IMR-90 (cell line): ENCODE measurements around the gene RBBP8NL. TPM values are rescaled to one million over a fixed set of nuclear protein-coding genes. Genes with fewer than 3 reads are reported as not detected.

ENCODE experiments used
- ATAC-seq: fragments of 200-7000 bp; cut with Tn5 transposase; 2 replicates; pipeline ENCODE4 v1.9.1; 2020; ENCODE audit warnings: low read depth, mild to moderate bottlenecking, moderate library complexity
- BruUV-seq: library from RNA; stranded (reverse); fragments of 400-500 nt; replicated peaks from 2 replicates; lab custom pipeline; 2021; lab: Mats Ljungman, UMichigan
- CTCF ChIA-PET: fragments of 300-600 bp; formaldehyde crosslinking; extraction: SDS; loops from one replicate; lab custom pipeline; 2021; ENCODE audit warnings: antibody characterized with exemption; lab: Yijun Ruan, JAX
- POLR2A ChIA-PET: fragments of 300-600 bp; sonication (Branson Sonifier 250); formaldehyde crosslinking; loops from one replicate; lab custom pipeline; 2022; ENCODE audit warnings: antibody characterized with exemption; ENCODE audit not compliant: unreplicated experiment; lab: Charles Lee
- DNase-seq: peaks from one replicate; pipeline ENCODE4 v3.0.0; 2013
- H2AFZ ChIP-seq: replicated peaks from 2 replicates; pipeline ENCODE3; 2013; ENCODE audit warnings: low read length, mild to moderate bottlenecking; ENCODE audit not compliant: poor library complexity
- H2AK5ac ChIP-seq: 2 replicates; pipeline ENCODE4 v1.6.1; 2013; ENCODE audit warnings: low read depth, low read length, inconsistent platforms
- H2AK9ac ChIP-seq: replicated peaks from 2 replicates; pipeline ENCODE3; 2013; ENCODE audit warnings: mild to moderate bottlenecking, low read depth, low read length, moderate library complexity; ENCODE audit not compliant: poor library complexity
- H2BK120ac ChIP-seq: 2 replicates; pipeline ENCODE4 v1.6.1; 2013; ENCODE audit warnings: low read depth, low read length, inconsistent platforms
- H2BK15ac ChIP-seq: 3 replicates; pipeline ENCODE4 v1.6.1; 2013; ENCODE audit warnings: low read depth, low read length, inconsistent platforms
- H2BK20ac ChIP-seq: 2 replicates; pipeline ENCODE4 v1.6.1; 2013; ENCODE audit warnings: low read depth, mild to moderate bottlenecking, inconsistent platforms, low read length, moderate library complexity
- H2BK5ac ChIP-seq: 2 replicates; pipeline ENCODE4 v1.6.1; 2013; ENCODE audit warnings: mild to moderate bottlenecking, low read depth, low read length, inconsistent platforms; ENCODE audit not compliant: poor library complexity, severe bottlenecking
- H3K14ac ChIP-seq: replicated peaks from 2 replicates; pipeline ENCODE4 v1.6.1; 2013; ENCODE audit warnings: low read depth, low read length, inconsistent platforms
- H3K18ac ChIP-seq: 2 replicates; pipeline ENCODE4 v1.6.1; 2013; ENCODE audit warnings: low read depth, low read length, control low read depth
- H3K23ac ChIP-seq: 2 replicates; pipeline ENCODE4 v1.6.1; 2013; ENCODE audit warnings: low read depth, low read length, inconsistent platforms
- H3K27ac ChIP-seq: 2 replicates; pipeline ENCODE4 v1.5.1; 2013; ENCODE audit warnings: mild to moderate bottlenecking, control low read depth, low read length; ENCODE audit not compliant: insufficient read depth
- H3K27me3 ChIP-seq: 2 replicates; pipeline ENCODE4 v1.6.1; 2013; ENCODE audit warnings: low read length; ENCODE audit not compliant: control insufficient read depth, insufficient read depth
- H3K36me3 ChIP-seq: 2 replicates; pipeline ENCODE4 v1.6.1; 2013; ENCODE audit warnings: low read length, mixed read lengths; ENCODE audit not compliant: control insufficient read depth, insufficient read depth
- H3K4ac ChIP-seq: 2 replicates; pipeline ENCODE4 v1.6.1; 2013; ENCODE audit warnings: low read depth, low read length, inconsistent platforms
- H3K4me1 ChIP-seq: 2 replicates; pipeline ENCODE4 v1.6.1; 2013; ENCODE audit warnings: low read length, mixed read lengths; ENCODE audit not compliant: control insufficient read depth, insufficient read depth
- H3K4me2 ChIP-seq: 2 replicates; pipeline ENCODE4 v1.6.1; 2013; ENCODE audit warnings: low read depth, mild to moderate bottlenecking, control low read depth, low read length, moderate library complexity
- H3K4me3 ChIP-seq: 2 replicates; pipeline ENCODE4 v1.5.1; 2013; ENCODE audit warnings: low read depth, mild to moderate bottlenecking, control low read depth, low read length, moderate library complexity; ENCODE audit not compliant: insufficient read depth
- H3K56ac ChIP-seq: 2 replicates; pipeline ENCODE4 v1.6.1; 2013; ENCODE audit warnings: low read length, inconsistent platforms; ENCODE audit not compliant: insufficient read depth; ENCODE audit errors: extremely low read depth
- H3K79me1 ChIP-seq, 2 experiments: 2 replicates each; pipeline ENCODE4 v1.6.1; 2013; ENCODE audit warnings: low read length in 2 of 2, inconsistent platforms in 1 of 2, low read depth in 1 of 2
- H3K9ac ChIP-seq: 2 replicates; pipeline ENCODE4 v1.6.1; 2013; ENCODE audit warnings: low read depth, low read length, control low read depth
- H3K9me1 ChIP-seq: 2 replicates; pipeline ENCODE4 v1.6.1; 2013; ENCODE audit warnings: low read length, inconsistent platforms; ENCODE audit not compliant: insufficient read depth
- H3K9me3 ChIP-seq: 2 replicates; pipeline ENCODE4 v1.6.1; 2013; ENCODE audit warnings: low read length; ENCODE audit not compliant: control insufficient read depth, insufficient read depth
- H4K20me1 ChIP-seq: 2 replicates; pipeline ENCODE4 v1.6.1; 2013; ENCODE audit warnings: low read length, inconsistent platforms; ENCODE audit not compliant: insufficient read depth
- H4K5ac ChIP-seq: 2 replicates; pipeline ENCODE4 v1.6.1; 2013; ENCODE audit warnings: mild to moderate bottlenecking, low read depth, low read length, control low read depth
- H4K8ac ChIP-seq, 2 experiments: 2 replicates each; pipeline ENCODE4 v1.6.1; 2013; ENCODE audit warnings: low read depth in 2 of 2, low read length in 2 of 2, control low read depth in 1 of 2, inconsistent platforms in 1 of 2
- H4K91ac ChIP-seq: 2 replicates; pipeline ENCODE4 v1.6.1; 2013; ENCODE audit warnings: low read depth, low read length, inconsistent platforms; ENCODE audit not compliant: insufficient read depth
- BHLHE40 ChIP-seq: fragments of 150-350 bp; IDR thresholded peaks from 2 replicates; pipeline ENCODE4 v1.6.1; 2016; ENCODE audit warnings: mild to moderate bottlenecking, low read depth, low read length
- CEBPB ChIP-seq: IDR thresholded peaks from 2 replicates; pipeline ENCODE4 v1.6.1; 2012; ENCODE audit warnings: low read depth, low read length, improper control_type of control experiment
- CHD1 ChIP-seq: IDR thresholded peaks from 2 replicates; pipeline ENCODE4 v1.6.1; 2012; ENCODE audit warnings: low read depth, low read length, improper control_type of control experiment
- FOS ChIP-seq: fragments of 150-350 bp; IDR thresholded peaks from 2 replicates; pipeline ENCODE4 v1.6.1; 2016; ENCODE audit warnings: low read depth, low read length
- MAFK ChIP-seq: IDR thresholded peaks from 2 replicates; pipeline ENCODE4 v1.6.1; 2012; ENCODE audit warnings: low read depth, low read length, improper control_type of control experiment
- MAZ ChIP-seq: IDR thresholded peaks from 2 replicates; pipeline ENCODE4 v1.6.1; 2012; ENCODE audit warnings: low read depth, mild to moderate bottlenecking, low read length, improper control_type of control experiment, moderate library complexity, borderline replicate concordance
- NFE2L2 ChIP-seq: fragments of 150-350 bp; IDR thresholded peaks from 2 replicates; pipeline ENCODE4 v1.6.1; 2016; ENCODE audit warnings: low read depth, mild to moderate bottlenecking, low read length
- POLR2A ChIP-seq: IDR thresholded peaks from 2 replicates; pipeline ENCODE4 v1.6.1; 2012; ENCODE audit warnings: mild to moderate bottlenecking, low read depth, low read length
- RCOR1 ChIP-seq: IDR thresholded peaks from 2 replicates; pipeline ENCODE4 v1.6.1; 2012; ENCODE audit warnings: mild to moderate bottlenecking, low read length, improper control_type of control experiment; ENCODE audit not compliant: insufficient replicate concordance
- RFX5 ChIP-seq: IDR thresholded peaks from 2 replicates; pipeline ENCODE4 v1.8.0; 2012; ENCODE audit warnings: low read depth, mild to moderate bottlenecking, low read length, moderate library complexity
- SMC3 ChIP-seq: fragments of 150-350 bp; IDR thresholded peaks from 2 replicates; pipeline ENCODE4 v1.6.1; 2016; ENCODE audit warnings: low read depth, mild to moderate bottlenecking, antibody characterized with exemption, low read length, moderate library complexity
- WGBS, 2 experiments: methylation state at CpG; one replicate each; pipeline versions ENCODE4 v1.1.5 to v1.1.7; 2013; ENCODE audit warnings: missing lambda C conversion rate in 2 of 2; ENCODE audit not compliant: insufficient read length in 1 of 2; ENCODE audit errors: extremely low coverage in 2 of 2; 5-methylcytosine and 5-hydroxymethylcytosine counted together
- dilution Hi-C: fragments of 300-500 bp; cut with HindIII; formaldehyde crosslinking; loops from one replicate; pipeline ENCODE4 v1.14.3; 2018; ENCODE audit warnings: low sequenced_read_pairs; ENCODE audit not compliant: unreplicated experiment
- in situ Hi-C: fragments of 300-500 bp; cut with MboI; formaldehyde crosslinking; loops from 3 replicates; pipeline ENCODE4 v1.14.3; 2019; ENCODE audit warnings: low sequenced_read_pairs, inconsistent platforms, mixed read lengths
- intact Hi-C: fragments of 100-400 bp; cut with micrococcal nuclease; formaldehyde crosslinking; loops from 2 replicates; pipeline ENCODE4 v1.10.0; 2022
- polyA plus RNA-seq, 3 experiments: library from polyadenylated mRNA; depleted of rRNA; stranded (reverse); fragments of >200 nt; gene quantifications; 2 replicates each; pipeline ENCODE4 v1.2.3, GENCODE V29; 2012; ENCODE audit warnings: low replicate concordance in 1 of 3
- total RNA-seq: library from RNA; depleted of rRNA; stranded (reverse); fragments of >200 nt; gene quantifications from 2 replicates; pipeline ENCODE4 v1.2.3, GENCODE V29; 2012
- TF ChIP-seq, protein P1 (sequence below): fragments of 150-350 bp; IDR thresholded peaks from 2 replicates; pipeline ENCODE4 v1.6.1; 2016; ENCODE audit warnings: low read depth, mild to moderate bottlenecking, low read length, moderate library complexity, borderline replicate concordance
- TF ChIP-seq, protein P2 (sequence below): fragments of 150-350 bp; IDR thresholded peaks from 2 replicates; pipeline ENCODE4 v1.6.1; 2017; ENCODE audit warnings: mild to moderate bottlenecking, antibody characterized with exemption, low read length, low read depth
- TF ChIP-seq, protein P3 (sequence below): conservative IDR thresholded peaks from 2 replicates; pipeline ENCODE4 v1.5.1; 2012; ENCODE audit warnings: mild to moderate bottlenecking, low read depth, low read length, improper control_type of control experiment

The RBBP8NL gene
- total and polyA plus RNA-seq, 2 of the 4 experiments (the other 2 are of a cell fraction), result not detected

DNA sequence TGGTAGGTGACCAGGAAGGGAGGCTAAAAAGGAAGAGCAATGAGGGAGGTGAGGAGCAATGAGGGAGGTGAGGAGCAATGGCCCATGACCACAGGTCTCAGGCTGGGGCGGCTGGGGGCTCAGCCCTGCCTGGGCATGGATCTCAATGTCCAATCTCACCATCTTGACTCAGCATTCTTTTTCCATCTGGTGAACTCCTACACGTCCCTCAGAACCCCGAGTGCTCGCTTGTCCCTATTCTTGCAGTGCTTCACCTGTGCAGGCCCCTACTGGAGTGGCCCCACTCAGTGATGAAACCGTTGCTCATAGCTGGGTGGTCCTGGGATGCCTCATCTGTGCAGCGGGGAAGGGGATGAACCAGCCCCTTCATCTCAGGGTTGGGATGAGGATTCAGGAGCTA lies 16.9 kb upstream of the RBBP8NL start:
- Histone ChIP-seq H3K9me3 (peaks cover 2% of the 10 kb centered on the region; the same call in 1 of the 2 replicates), H3K14ac (no peak overlapping the region), H3K27ac (no peak overlapping the region), H3K27me3 (peaks cover 44% of the 10 kb centered on the region), H3K9me1 (no peaks in the 10 kb centered on the region), H2AK5ac (no peak overlapping the region), H3K36me3 (no peaks in the 10 kb centered on the region), H3K4me2 (no peak overlapping the region), H2BK5ac (no peak overlapping the region), H3K4ac (no peak overlapping the region), H4K20me1 (no peaks in the 10 kb centered on the region), H2BK20ac (no peak overlapping the region), H2BK15ac (no peak overlapping the region), H3K4me3 (no peak overlapping the region), H3K56ac (no peak overlapping the region), H2AK9ac (no peak overlapping the region), H2BK120ac (no peak overlapping the region), H4K5ac (no peak overlapping the region), H3K18ac (no peak overlapping the region), H4K8ac (no peak overlapping the region), H3K9ac (no peak overlapping the region), H2AFZ (no peak overlapping the region), H3K23ac (no peak overlapping the region), H3K79me1 (no peaks in the 10 kb centered on the region), H4K91ac (no peak overlapping the region), H3K4me1 (no peaks in the 10 kb centered on the region)
- ChIA-PET CTCF (no interaction called here), POLR2A (no interaction called here)
- ATAC-seq, result no peak
- 90% methylated on average over 4 of the region's 6 CpGs; no CpG with 5 or more reads in 1 of the 2 experiments for WGBS, 2 experiments
- dilution Hi-C loops (no loop called here), in situ Hi-C loops (no loop called here), intact Hi-C loops (no loop called here)
- no peak for TF ChIP-seq SMC3
- TF ChIP-seq RFX5, result no peak
- TF ChIP-seq, protein P1, sequence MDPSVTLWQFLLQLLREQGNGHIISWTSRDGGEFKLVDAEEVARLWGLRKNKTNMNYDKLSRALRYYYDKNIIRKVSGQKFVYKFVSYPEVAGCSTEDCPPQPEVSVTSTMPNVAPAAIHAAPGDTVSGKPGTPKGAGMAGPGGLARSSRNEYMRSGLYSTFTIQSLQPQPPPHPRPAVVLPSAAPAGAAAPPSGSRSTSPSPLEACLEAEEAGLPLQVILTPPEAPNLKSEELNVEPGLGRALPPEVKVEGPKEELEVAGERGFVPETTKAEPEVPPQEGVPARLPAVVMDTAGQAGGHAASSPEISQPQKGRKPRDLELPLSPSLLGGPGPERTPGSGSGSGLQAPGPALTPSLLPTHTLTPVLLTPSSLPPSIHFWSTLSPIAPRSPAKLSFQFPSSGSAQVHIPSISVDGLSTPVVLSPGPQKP, result no peak
- TF ChIP-seq CEBPB, result no peak
- no peak for TF ChIP-seq MAZ
- TF ChIP-seq CHD1, result no peak
- TF ChIP-seq, protein P2, sequence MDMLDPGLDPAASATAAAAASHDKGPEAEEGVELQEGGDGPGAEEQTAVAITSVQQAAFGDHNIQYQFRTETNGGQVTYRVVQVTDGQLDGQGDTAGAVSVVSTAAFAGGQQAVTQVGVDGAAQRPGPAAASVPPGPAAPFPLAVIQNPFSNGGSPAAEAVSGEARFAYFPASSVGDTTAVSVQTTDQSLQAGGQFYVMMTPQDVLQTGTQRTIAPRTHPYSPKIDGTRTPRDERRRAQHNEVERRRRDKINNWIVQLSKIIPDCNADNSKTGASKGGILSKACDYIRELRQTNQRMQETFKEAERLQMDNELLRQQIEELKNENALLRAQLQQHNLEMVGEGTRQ, result no peak
- no peak for TF ChIP-seq POLR2A
- TF ChIP-seq NFE2L2, result no peak
- no peak for TF ChIP-seq MAFK
- no peak for TF ChIP-seq FOS
- TF ChIP-seq, protein P3, sequence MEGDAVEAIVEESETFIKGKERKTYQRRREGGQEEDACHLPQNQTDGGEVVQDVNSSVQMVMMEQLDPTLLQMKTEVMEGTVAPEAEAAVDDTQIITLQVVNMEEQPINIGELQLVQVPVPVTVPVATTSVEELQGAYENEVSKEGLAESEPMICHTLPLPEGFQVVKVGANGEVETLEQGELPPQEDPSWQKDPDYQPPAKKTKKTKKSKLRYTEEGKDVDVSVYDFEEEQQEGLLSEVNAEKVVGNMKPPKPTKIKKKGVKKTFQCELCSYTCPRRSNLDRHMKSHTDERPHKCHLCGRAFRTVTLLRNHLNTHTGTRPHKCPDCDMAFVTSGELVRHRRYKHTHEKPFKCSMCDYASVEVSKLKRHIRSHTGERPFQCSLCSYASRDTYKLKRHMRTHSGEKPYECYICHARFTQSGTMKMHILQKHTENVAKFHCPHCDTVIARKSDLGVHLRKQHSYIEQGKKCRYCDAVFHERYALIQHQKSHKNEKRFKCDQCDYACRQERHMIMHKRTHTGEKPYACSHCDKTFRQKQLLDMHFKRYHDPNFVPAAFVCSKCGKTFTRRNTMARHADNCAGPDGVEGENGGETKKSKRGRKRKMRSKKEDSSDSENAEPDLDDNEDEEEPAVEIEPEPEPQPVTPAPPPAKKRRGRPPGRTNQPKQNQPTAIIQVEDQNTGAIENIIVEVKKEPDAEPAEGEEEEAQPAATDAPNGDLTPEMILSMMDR, result no peak
- TF ChIP-seq BHLHE40, result no peak
- no peak for TF ChIP-seq RCOR1
- no peak for DNase-seq
- BruUV-seq, result no TSS peak
